ENCODE results near the gene MAPT.

The MAPT gene

GRCh38 chr17:46030752-46031151 is 136.4 kb downstream of the MAPT start:
- Histone ChIP-seq H3K4me3 (ENCODE audit: insufficient read length, low read depth) (no peak overlapping the region), H3K9me3 (ENCODE audit: insufficient read depth, low read length) (no peaks in the 10 kb centered on the region), H3K36me3 (ENCODE audit: insufficient read depth, insufficient read length, low read length) (peaks cover 86% of the 10 kb centered on the region), H3K9ac (ENCODE audit: insufficient read length, low read depth) (no peak overlapping the region), H3K27me3 (ENCODE audit: insufficient read depth, insufficient read length) (no peaks in the 10 kb centered on the region), H3K4me1 (ENCODE audit: insufficient read depth, insufficient read length) (peaks cover 16% of the 10 kb centered on the region)
- TF ChIP-seq SUZ12 (IDR thresholded peaks at IDR 0.05; ENCODE audit: extremely low read depth, insufficient read depth, insufficient read length) (no peak), ZNF274 (IDR thresholded peaks at IDR 0.05; ENCODE audit: low read depth, low read length) (no peak), YY1 (IDR thresholded peaks at IDR 0.05; ENCODE audit: insufficient read depth, insufficient read length) (no peak)
- DNase-seq (ENCODE audit: low read depth, low spot score), result no peak

- no peak for TF ChIP-seq ZNF274 (IDR thresholded peaks at IDR 0.05; ENCODE audit: low read depth, low read length)
- no peak for TF ChIP-seq YY1 (IDR thresholded peaks at IDR 0.05; ENCODE audit: insufficient read depth, insufficient read length)
- TF ChIP-seq SUZ12 (IDR thresholded peaks at IDR 0.05; ENCODE audit: extremely low read depth, insufficient read depth, insufficient read length), result no peak
- no peaks in the 10 kb centered on the region for H3K27me3 ChIP-seq (ENCODE audit: insufficient read depth, insufficient read length)
- peaks cover 87% of the 10 kb centered on the region for H3K36me3 ChIP-seq (ENCODE audit: insufficient read depth, insufficient read length, low read length)
Observed at GRCh38 chr17:46031440-46031839, 137.1 kb downstream of the MAPT start.

GRCh38 chr17:46031920-46032319 is 137.6 kb downstream of the MAPT start:
- TF ChIP-seq YY1 (IDR thresholded peaks at IDR 0.05; ENCODE audit: insufficient read depth, insufficient read length) (no peak), ZNF274 (IDR thresholded peaks at IDR 0.05; ENCODE audit: low read depth, low read length) (no peak), SUZ12 (IDR thresholded peaks at IDR 0.05; ENCODE audit: extremely low read depth, insufficient read depth, insufficient read length) (no peak)
- no peaks in the 10 kb centered on the region for H3K27me3 ChIP-seq (ENCODE audit: insufficient read depth, insufficient read length)
- H3K4me3 ChIP-seq (ENCODE audit: insufficient read length, low read depth), result no peak overlapping the region
- H3K9ac ChIP-seq (ENCODE audit: insufficient read length, low read depth), result no peak overlapping the region
- H3K9me3 ChIP-seq (ENCODE audit: insufficient read depth, low read length), result no peaks in the 10 kb centered on the region
- peaks cover 87% of the 10 kb centered on the region for H3K36me3 ChIP-seq (ENCODE audit: insufficient read depth, insufficient read length, low read length)
- H3K4me1 ChIP-seq (ENCODE audit: insufficient read depth, insufficient read length), result peaks cover 10% of the 10 kb centered on the region
- no peak for DNase-seq (ENCODE audit: low read depth, low spot score)

More at GRCh38 chr17:46031440-46031839, 137.1 kb downstream of the MAPT start:
- H3K9me3 ChIP-seq (ENCODE audit: insufficient read depth, low read length), result no peaks in the 10 kb centered on the region
- DNase-seq (ENCODE audit: low read depth, low spot score), result no peak
- no peak overlapping the region for H3K9ac ChIP-seq (ENCODE audit: insufficient read length, low read depth)
- peaks cover 15% of the 10 kb centered on the region for H3K4me1 ChIP-seq (ENCODE audit: insufficient read depth, insufficient read length)
- no peak overlapping the region for H3K4me3 ChIP-seq (ENCODE audit: insufficient read length, low read depth)

DNA sequence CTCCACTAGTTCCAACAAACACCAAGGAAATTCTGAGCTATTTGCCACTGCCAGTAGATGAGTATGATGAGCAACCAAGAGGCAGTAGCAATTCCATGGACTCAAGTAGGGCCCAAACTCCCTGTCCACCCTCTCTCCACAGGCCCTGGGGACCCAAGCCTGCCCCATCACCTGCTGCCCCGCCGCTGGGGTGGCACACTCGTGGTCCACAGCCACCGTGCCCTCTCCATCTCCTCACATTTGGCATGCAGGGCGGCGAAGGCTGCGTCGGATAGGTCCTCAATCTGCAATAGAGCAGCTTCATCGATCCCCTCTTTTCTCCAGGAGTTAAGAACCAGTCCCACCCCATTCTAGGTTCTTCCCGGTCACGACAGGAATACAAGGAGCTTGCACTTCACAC is 138.6 kb downstream of the MAPT start:
- H3K9ac ChIP-seq (ENCODE audit: insufficient read length, low read depth), result no peak overlapping the region
- no peak for TF ChIP-seq SUZ12 (IDR thresholded peaks at IDR 0.05; ENCODE audit: extremely low read depth, insufficient read depth, insufficient read length)
- no peak for DNase-seq (ENCODE audit: low read depth, low spot score)
- H3K4me1 ChIP-seq (ENCODE audit: insufficient read depth, insufficient read length), result peaks cover under 1% of the 10 kb centered on the region
- peaks cover 92% of the 10 kb centered on the region for H3K36me3 ChIP-seq (ENCODE audit: insufficient read depth, insufficient read length, low read length)
- no peaks in the 10 kb centered on the region for H3K9me3 ChIP-seq (ENCODE audit: insufficient read depth, low read length)
- no peaks in the 10 kb centered on the region for H3K27me3 ChIP-seq (ENCODE audit: insufficient read depth, insufficient read length)
- no peak overlapping the region for H3K4me3 ChIP-seq (ENCODE audit: insufficient read length, low read depth)

DNA sequence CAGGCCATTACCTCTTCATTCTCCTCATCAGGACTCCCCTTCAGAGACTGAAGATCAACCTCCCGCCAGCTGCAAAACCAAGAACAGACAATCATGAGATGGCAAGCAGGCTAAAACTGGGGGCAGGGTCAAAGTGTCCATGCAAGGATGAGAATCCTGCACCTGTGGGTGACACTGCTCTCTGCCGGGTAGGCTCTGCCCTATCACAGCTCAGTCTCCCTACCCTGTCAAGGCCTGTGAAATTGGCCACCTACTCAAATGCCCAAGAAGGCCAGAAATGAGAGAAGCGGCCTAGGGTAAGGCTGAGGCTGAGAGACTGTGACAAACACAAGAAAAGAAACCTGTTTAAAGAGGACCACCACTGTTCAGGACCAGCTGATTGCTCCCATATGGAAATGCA is 139.0 kb downstream of the MAPT start:
- no peaks in the 10 kb centered on the region for H3K9me3 ChIP-seq (ENCODE audit: insufficient read depth, low read length)
- TF ChIP-seq YY1 (IDR thresholded peaks at IDR 0.05; ENCODE audit: insufficient read depth, insufficient read length) (no peak), SUZ12 (IDR thresholded peaks at IDR 0.05; ENCODE audit: extremely low read depth, insufficient read depth, insufficient read length) (no peak), ZNF274 (IDR thresholded peaks at IDR 0.05; ENCODE audit: low read depth, low read length) (no peak)
- no peaks in the 10 kb centered on the region for H3K27me3 ChIP-seq (ENCODE audit: insufficient read depth, insufficient read length)
- no peak overlapping the region for H3K9ac ChIP-seq (ENCODE audit: insufficient read length, low read depth)
- no peak for DNase-seq (ENCODE audit: low read depth, low spot score)
- H3K4me1 ChIP-seq (ENCODE audit: insufficient read depth, insufficient read length), result no peaks in the 10 kb centered on the region
- H3K4me3 ChIP-seq (ENCODE audit: insufficient read length, low read depth), result no peak overlapping the region
- peaks cover 95% of the 10 kb centered on the region for H3K36me3 ChIP-seq (ENCODE audit: insufficient read depth, insufficient read length, low read length)

DNA sequence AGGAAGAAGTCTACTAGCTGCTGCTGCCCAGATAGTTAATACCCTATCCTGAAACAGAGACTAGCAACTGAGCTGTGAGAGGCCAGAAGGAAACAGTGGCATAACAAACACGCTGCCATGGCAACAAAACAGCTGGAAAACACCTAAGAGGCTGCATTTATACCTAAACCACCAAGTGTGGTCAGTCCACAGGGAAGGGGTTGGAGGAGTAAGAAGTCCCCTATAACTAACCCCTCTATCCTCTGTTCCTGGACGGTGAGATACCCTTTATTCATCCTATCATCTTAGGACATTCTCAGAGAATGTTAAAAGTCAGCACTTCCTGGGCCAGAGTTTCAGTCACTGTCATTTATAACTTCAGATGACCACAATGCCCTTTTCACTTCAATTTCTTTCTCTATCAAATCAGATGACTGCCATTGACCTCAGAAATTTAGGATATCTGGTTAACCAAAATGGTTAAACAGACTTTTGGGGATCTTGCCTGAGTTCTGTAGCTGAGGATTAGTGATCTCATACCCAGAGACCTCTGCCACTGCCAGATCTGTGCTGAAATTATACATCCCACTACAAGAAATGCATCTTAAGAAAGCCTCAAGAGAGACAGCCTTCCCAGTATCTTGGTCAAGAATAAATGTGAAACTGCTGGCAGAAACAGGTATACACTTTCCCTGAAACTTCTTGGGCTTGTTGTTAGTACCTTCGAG is 140.9 kb downstream of the MAPT start:
- H3K36me3 ChIP-seq (ENCODE audit: insufficient read depth, insufficient read length, low read length), result peaks cover 96% of the 10 kb centered on the region
- H3K9me3 ChIP-seq (ENCODE audit: insufficient read depth, low read length), result no peaks in the 10 kb centered on the region
- no peaks in the 10 kb centered on the region for H3K27me3 ChIP-seq (ENCODE audit: insufficient read depth, insufficient read length)
- H3K4me1 ChIP-seq (ENCODE audit: insufficient read depth, insufficient read length), result no peaks in the 10 kb centered on the region
- H3K4me3 ChIP-seq (ENCODE audit: insufficient read length, low read depth), result no peak overlapping the region
- no peak for DNase-seq (ENCODE audit: low read depth, low spot score)
- H3K9ac ChIP-seq (ENCODE audit: insufficient read length, low read depth), result no peak overlapping the region
- TF ChIP-seq SUZ12 (IDR thresholded peaks at IDR 0.05; ENCODE audit: extremely low read depth, insufficient read depth, insufficient read length), result no peak
- no peak for TF ChIP-seq ZNF274 (IDR thresholded peaks at IDR 0.05; ENCODE audit: low read depth, low read length)
- no peak for TF ChIP-seq YY1 (IDR thresholded peaks at IDR 0.05; ENCODE audit: insufficient read depth, insufficient read length)

GRCh38 chr17:46036491-46036890 is 142.1 kb downstream of the MAPT start:
- no peak for DNase-seq (ENCODE audit: low read depth, low spot score)
- Histone ChIP-seq H3K9me3 (ENCODE audit: insufficient read depth, low read length) (no peaks in the 10 kb centered on the region), H3K27me3 (ENCODE audit: insufficient read depth, insufficient read length) (no peaks in the 10 kb centered on the region), H3K4me3 (ENCODE audit: insufficient read length, low read depth) (no peak overlapping the region), H3K9ac (ENCODE audit: insufficient read length, low read depth) (no peak overlapping the region), H3K36me3 (ENCODE audit: insufficient read depth, insufficient read length, low read length) (peaks cover 95% of the 10 kb centered on the region), H3K4me1 (ENCODE audit: insufficient read depth, insufficient read length) (no peaks in the 10 kb centered on the region)
- TF ChIP-seq SUZ12 (IDR thresholded peaks at IDR 0.05; ENCODE audit: extremely low read depth, insufficient read depth, insufficient read length) (no peak), ZNF274 (IDR thresholded peaks at IDR 0.05; ENCODE audit: low read depth, low read length) (no peak), YY1 (IDR thresholded peaks at IDR 0.05; ENCODE audit: insufficient read depth, insufficient read length) (no peak)

All from NT2/D1 (cell line).